Measurements from ENCODE around the gene PRKCA. TPM values are rescaled to one million over a fixed set of nuclear protein-coding genes. Genes with fewer than 3 reads are reported as not detected.

Gene PRKCA
- total and polyA plus RNA-seq, 10 of the 15 experiments (the other 5 are each of a cell fraction or from before 2014, with no cell fraction given), result 0.11 to 14.6 (median 0.72) TPM

DNA sequence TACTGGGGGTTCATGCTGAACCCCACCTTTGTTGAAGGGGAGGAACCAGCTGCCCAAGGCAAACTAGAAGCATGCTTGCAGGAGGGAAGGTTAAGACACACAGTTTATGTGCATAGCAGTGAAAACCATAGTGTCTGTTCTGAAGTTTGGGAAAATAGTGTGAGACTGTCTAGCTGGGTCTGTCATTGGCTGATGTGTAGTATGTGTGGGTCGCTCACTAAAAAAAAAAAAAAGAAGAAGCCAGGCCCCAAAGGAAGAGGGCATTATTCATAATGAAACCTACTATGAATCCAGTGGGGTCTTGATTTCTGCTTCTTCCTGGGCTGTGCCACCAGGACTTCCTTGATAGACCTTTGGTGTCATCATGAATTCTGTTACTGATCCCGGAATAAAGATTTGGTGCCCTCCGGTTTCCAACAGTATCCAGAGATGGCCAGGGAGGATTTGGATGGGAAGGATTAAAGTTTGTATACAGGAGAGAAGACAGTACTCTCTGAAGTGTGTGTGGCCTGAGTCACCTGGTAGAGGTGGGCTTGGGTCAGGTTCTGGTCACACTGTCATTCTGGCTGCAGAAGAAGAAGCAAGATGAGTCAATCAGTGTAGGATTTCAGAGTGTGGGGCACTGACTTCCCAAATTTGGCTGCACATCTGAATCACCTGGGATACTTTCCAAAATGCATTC lies 220.3 kb downstream of the PRKCA start (continued):
- TF ChIP-seq RAD21 (IDR thresholded peaks at IDR 0.05; ENCODE audit: insufficient read depth, low read depth, low read length) (no peak), TCF12 (IDR thresholded peaks at IDR 0.05; ENCODE audit: low read depth, low read length) (no peak), KDM1A (IDR thresholded peaks at IDR 0.05; ENCODE audit: borderline replicate concordance) (no peak), ZSCAN29 (IDR thresholded peaks at IDR 0.05) (no peak), MYC (IDR thresholded peaks at IDR 0.05; ENCODE audit: insufficient read depth, insufficient read length, insufficient replicate concordance, low read length, severe bottlenecking) (no peak), LARP7 (IDR thresholded peaks at IDR 0.05) (no peak), POLR2AphosphoS5 (IDR thresholded peaks at IDR 0.05; ENCODE audit: low read length) (no peak)

DNA sequence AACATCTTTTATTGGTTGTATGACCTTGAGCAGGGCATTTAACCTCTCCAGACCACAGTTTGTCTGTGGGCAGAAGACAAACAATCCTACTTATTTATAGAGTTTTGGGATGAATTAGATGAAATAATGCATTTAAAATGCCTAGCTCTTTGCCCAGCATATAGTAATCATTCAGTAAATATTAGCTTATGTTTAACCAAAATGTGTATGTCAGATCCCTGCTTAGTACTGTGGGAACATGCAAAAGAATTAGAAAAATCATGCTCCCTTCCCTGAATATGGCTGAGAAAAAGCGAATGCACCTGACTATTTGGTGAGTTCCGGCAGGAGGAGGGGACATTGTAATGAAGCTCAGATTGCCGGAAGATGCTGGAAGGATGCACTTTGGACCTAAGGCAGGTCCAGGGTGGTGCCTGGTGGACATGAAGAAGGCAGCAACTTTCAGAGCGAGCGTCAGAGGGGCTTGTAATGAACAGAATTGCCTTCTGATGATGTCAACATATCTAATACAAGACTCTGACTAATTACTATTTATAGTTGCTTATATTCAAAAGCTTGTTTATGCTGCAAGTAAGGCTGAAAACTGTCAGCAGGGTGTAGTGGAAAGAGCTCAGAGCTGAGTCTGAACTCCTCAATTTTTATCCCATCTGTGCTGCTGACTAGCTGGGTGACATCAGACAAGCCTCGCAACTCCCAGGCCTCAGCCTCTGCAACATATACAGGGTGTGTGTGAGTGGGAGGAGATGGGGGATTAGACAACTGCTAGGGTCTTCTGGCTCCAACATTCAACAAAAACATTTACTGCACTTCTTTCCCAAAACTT lies 221.2 kb downstream of the PRKCA start:
- H3K27me3 ChIP-seq (replicated peaks in 1 of 2; ENCODE audit: control insufficient read depth in 2 of 2, insufficient read depth in 2 of 2, low read length in 1 of 2), result no peaks in the 10 kb centered on the region
- H3K9me3 ChIP-seq (replicated peaks; ENCODE audit: control insufficient read depth, insufficient read depth, low read length), result no peaks in the 10 kb centered on the region
- no peaks in the 10 kb centered on the region; the same call in 1 of the 2 replicates for H3K4me1 ChIP-seq (ENCODE audit: control insufficient read depth, insufficient read depth, low read length)
- no peaks in the 10 kb centered on the region for H4K20me1 ChIP-seq (ENCODE audit: control insufficient read depth, insufficient read depth)
- no peak overlapping the region for H2AFZ ChIP-seq (ENCODE audit: control insufficient read depth, low read depth, low read length)
- no peaks in the 10 kb centered on the region for H3K36me3 ChIP-seq (ENCODE audit: control insufficient read depth in 2 of 2, insufficient read depth in 2 of 2, low read length in 1 of 2)
- no peak overlapping the region for H3K27ac ChIP-seq (ENCODE audit: control insufficient read depth, insufficient read depth)
- no TSS peak for BruUV-seq (replicated peaks)
- RAD21 ChIA-PET (ENCODE audit: unreplicated experiment), result no interaction called here
- CTCF ChIA-PET, result interaction anchor here (0.7 to 1.3 kb wide), 2 partner anchors 13 to 43 kb away, joined by 4 to 7 read pairs; no protein-coding TSS in a partner anchor
- no peak overlapping the region for H3K4me3 ChIP-seq
- intact Hi-C loops (cut with micrococcal nuclease; ENCODE audit: unreplicated experiment) (no loop called here), in situ Hi-C loops (cut with MboI) (no loop called here)
- no peak for FAIRE-seq
- no peak overlapping the region for H3K9ac ChIP-seq (ENCODE audit: control insufficient read depth, insufficient read depth, low read length)
- POLR2A ChIA-PET, result no interaction called here
- no peak for DNase-seq (ENCODE audit: low read depth, low spot score)
- SMC1A ChIA-PET (ENCODE audit: uncharacterized antibody, unreplicated experiment), result interaction anchor here (1.2 kb wide), 1 partner anchor 17 kb away, joined by 5 read pairs; no protein-coding TSS in a partner anchor
- no peak for ATAC-seq
- no peak overlapping the region for H3K4me2 ChIP-seq (ENCODE audit: control insufficient read depth, insufficient read depth)
- H3K79me2 ChIP-seq (ENCODE audit: control insufficient read depth, insufficient read depth, low read length), result no peaks in the 10 kb centered on the region
- 39% methylated on average over 6 of the region's 6 CpGs for WGBS (ENCODE audit: insufficient coverage, insufficient replicate concordance, low lambda C conversion rate, missing lambda C conversion rate)
- TF ChIP-seq SMARCA5 (IDR thresholded peaks at IDR 0.05) (no peak), EED (IDR thresholded peaks at IDR 0.05; ENCODE audit: low read depth) (no peak), STAT3 (IDR thresholded peaks at IDR 0.05; ENCODE audit: low read depth, low read length) (no peak), NFYA (IDR thresholded peaks at IDR 0.05; ENCODE audit: borderline replicate concordance, low read depth, low read length) (no peak), KLF5 (IDR thresholded peaks at IDR 0.05; ENCODE audit: partially characterized antibody) (no peak), TARDBP (IDR thresholded peaks at IDR 0.05; ENCODE audit: borderline replicate concordance) (no peak), NR2C1 (IDR thresholded peaks at IDR 0.05) (no peak), RAD51 (IDR thresholded peaks at IDR 0.05) (no peak), IKZF1 (conservative IDR thresholded peaks at IDR 0.05) (no peak), NR2F1 (conservative IDR thresholded peaks at IDR 0.05) (no peak), RAD21 (IDR thresholded peaks at IDR 0.05; ENCODE audit: insufficient read depth, low read depth, low read length) (no peak)
- TF ChIP-seq, protein P1, sequence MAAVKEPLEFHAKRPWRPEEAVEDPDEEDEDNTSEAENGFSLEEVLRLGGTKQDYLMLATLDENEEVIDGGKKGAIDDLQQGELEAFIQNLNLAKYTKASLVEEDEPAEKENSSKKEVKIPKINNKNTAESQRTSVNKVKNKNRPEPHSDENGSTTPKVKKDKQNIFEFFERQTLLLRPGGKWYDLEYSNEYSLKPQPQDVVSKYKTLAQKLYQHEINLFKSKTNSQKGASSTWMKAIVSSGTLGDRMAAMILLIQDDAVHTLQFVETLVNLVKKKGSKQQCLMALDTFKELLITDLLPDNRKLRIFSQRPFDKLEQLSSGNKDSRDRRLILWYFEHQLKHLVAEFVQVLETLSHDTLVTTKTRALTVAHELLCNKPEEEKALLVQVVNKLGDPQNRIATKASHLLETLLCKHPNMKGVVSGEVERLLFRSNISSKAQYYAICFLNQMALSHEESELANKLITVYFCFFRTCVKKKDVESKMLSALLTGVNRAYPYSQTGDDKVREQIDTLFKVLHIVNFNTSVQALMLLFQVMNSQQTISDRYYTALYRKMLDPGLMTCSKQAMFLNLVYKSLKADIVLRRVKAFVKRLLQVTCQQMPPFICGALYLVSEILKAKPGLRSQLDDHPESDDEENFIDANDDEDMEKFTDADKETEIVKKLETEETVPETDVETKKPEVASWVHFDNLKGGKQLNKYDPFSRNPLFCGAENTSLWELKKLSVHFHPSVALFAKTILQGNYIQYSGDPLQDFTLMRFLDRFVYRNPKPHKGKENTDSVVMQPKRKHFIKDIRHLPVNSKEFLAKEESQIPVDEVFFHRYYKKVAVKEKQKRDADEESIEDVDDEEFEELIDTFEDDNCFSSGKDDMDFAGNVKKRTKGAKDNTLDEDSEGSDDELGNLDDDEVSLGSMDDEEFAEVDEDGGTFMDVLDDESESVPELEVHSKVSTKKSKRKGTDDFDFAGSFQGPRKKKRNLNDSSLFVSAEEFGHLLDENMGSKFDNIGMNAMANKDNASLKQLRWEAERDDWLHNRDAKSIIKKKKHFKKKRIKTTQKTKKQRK (IDR thresholded peaks at IDR 0.05; ENCODE audit: low read depth, low read length), result no peak
- TF ChIP-seq, protein P2, sequence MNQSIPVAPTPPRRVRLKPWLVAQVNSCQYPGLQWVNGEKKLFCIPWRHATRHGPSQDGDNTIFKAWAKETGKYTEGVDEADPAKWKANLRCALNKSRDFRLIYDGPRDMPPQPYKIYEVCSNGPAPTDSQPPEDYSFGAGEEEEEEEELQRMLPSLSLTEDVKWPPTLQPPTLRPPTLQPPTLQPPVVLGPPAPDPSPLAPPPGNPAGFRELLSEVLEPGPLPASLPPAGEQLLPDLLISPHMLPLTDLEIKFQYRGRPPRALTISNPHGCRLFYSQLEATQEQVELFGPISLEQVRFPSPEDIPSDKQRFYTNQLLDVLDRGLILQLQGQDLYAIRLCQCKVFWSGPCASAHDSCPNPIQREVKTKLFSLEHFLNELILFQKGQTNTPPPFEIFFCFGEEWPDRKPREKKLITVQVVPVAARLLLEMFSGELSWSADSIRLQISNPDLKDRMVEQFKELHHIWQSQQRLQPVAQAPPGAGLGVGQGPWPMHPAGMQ (IDR thresholded peaks at IDR 0.05; ENCODE audit: borderline replicate concordance), result no peak

Data from GM12878 (cell line).